ENCODE results near the gene SLC9A9.

SLC9A9 gene

GRCh38 chr3:143354342-143354741 is 493.9 kb downstream of the SLC9A9 start:
- DNase-seq (ENCODE audit: low read depth): no peak

GRCh38 chr3:143352850-143353550 is 495.3 kb downstream of the SLC9A9 start:
- no peak for DNase-seq (ENCODE audit: low read depth)

DNA sequence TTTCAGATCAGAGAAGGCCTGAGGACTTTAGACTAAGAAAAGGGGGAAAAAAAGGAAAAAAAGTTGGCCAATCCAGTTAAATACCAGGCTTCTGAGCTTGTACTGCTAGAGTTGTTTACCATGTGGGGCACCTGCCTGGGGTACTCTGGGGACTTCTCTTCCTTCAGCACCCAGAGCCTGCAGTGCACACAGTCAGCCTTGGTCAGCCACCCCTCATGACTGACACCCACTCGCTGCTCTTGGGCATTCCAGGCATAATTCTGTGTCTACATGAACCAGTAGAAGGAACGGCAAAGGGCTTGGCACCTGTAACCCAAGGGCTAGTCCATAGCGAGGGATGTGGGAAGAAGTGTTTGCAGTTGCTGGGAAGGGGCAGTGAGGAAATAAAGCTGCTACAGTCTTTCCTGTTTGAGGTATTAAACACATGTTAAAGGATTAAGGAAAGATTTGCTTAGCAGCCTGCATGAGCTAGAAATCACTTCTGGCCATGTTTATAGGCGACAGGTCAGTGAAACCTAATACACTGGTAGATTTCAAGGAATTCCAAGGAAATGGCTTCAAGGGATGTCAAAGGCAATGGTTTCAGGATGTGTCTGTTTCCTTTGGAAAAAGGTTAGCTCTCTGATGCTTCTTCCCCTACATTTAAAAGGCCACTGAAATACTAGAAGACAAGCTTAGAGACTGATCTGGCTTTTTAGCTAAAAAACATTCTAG is 496.2 kb downstream of the SLC9A9 start:
- DNase-seq (ENCODE audit: low read depth): no peak

- DNase-seq (ENCODE audit: low read depth): no peak
Observed at GRCh38 chr3:143351354-143351753, 496.9 kb downstream of the SLC9A9 start.

DNA sequence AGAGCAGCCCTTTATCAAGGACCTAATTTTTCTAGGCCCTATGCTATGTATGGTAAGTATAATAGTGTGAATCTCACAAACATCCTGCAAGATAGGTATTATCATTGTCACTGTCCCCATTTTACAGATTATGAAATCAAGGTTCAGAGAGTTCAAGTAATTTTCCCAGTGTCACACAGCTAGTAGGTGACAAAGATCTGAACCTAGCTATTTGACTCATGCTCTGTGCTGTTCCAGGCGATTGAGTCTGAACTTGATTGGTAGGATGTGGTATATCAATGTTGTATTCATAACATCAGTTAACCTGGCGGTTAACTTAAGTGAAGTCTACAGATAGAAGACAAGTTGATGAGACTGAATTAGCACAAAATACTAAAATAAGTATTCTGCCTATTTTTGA is 498.8 kb downstream of the SLC9A9 start:
- no peak for DNase-seq (ENCODE audit: low read depth)

- DNase-seq (ENCODE audit: low read depth): no peak
Observed at GRCh38 chr3:143348486-143349327, 499.6 kb downstream of the SLC9A9 start.

DNA sequence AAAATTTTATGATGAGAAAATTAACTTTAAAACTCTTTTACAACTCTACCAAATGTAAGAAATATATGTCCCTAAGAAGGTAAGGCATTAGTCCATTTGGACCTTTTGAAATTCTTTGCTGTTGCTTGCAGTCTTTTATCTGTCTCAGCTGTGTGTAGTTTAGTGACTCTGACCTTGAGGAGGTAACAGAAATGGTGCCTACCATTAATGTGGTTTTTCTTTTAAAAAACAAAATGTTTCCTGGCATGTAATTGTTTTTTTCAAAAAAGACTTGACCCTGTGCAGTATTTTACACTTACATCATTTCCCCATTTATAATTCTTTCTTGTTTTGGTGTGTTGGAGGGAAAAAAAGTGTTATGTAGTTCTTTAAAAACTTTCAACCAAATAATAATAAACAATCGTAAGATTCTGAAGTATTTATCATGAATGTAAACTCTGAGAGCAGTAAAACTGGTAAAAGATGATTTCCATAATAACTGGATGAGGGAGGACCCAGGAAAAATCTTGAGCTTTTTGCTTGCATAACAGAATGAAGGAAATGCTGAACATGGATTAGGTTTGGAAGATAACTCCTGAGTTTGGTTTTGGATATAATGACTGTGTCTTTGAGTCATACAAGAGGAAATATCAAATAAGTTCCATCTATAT is 503.6 kb downstream of the SLC9A9 start:
- no peak for DNase-seq (ENCODE audit: low read depth)

DNA sequence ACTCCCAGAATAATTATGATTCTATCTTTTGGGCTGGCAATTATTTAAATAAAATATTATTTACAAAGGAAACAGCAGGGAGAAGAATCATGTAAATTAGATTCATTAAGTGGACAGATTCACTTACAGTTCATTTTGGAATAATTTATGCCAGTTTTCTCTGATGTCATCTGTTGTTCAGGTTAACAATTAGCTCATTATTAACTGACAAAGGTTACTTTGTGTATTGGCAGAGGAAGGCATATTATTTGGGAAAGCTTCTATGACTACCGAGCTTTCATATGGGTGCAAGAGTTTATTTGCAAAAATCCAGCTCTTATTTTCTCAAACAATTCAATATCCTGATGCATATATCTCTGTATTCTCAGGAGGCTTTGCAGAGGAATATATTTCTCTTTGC is 504.3 kb downstream of the SLC9A9 start:
- DNase-seq (ENCODE audit: low read depth): no peak

GRCh38 chr3:143343031-143343430 is 505.2 kb downstream of the SLC9A9 start:
- DNase-seq (ENCODE audit: low read depth): no peak

GRCh38 chr3:143339451-143339850 is 508.8 kb downstream of the SLC9A9 start:
- DNase-seq (ENCODE audit: low read depth): no peak

DNA sequence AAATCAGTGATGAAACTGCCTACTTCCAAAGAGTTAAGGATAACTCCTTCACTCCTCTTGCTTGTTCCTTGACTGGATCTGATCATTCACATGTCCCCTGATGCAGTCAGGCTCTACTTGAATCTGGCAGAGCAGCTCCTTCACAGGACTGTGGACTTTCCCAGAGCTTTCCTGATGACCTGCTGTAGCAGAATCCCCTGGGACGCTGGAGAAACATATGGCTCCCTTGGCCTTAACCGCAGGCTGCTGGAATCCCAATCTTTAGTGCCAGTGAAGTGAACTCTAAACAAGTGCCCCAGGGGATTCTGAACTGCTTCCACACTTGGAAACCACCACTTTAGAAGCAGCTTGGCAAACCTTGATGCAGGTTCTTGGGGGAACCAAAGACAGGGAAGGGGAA is 510.9 kb downstream of the SLC9A9 start:
- DNase-seq (ENCODE audit: low read depth): no peak

DNA sequence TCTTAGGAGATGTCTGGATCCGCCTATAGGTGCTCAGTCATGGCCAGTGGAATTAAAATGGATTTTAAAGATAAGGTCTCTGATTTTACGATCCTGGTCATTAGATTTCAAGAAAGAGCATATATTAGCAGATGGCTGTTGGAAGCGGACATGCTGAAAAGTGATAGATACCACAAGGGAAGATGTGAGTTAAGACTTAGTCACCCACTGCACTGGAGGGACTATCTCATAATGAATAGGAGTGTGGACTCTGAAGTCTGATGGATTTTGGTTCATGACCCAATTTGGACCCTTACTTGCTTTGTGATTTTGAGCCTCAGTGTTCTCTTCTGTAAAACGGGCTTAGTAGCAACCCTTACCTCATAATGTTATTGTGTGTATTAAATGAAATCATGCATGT is 514.0 kb downstream of the SLC9A9 start:
- DNase-seq (ENCODE audit: low read depth): no peak

- no peak for DNase-seq (ENCODE audit: low read depth)
Observed at GRCh38 chr3:143333367-143333766, 514.9 kb downstream of the SLC9A9 start.

DNA sequence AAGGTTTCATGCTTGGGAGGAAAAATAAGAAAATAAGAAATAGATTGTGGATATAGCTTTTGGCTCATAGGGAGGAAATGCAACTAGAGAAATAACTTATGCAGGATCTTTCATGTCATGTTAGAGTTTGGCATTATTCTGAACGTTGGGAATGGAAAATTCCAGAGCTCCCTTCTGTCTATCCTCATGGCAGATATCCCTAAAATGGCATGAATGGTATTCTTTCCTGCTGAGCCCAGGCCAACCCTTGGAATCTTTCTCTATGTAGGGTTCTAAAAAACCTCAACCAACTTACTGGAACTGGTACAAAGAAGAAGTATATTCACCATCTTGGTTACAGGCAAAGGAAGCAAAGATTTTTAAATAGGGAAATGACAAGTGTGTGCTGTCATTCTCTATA is 516.2 kb downstream of the SLC9A9 start:
- DNase-seq (ENCODE audit: low read depth): no peak

DNA sequence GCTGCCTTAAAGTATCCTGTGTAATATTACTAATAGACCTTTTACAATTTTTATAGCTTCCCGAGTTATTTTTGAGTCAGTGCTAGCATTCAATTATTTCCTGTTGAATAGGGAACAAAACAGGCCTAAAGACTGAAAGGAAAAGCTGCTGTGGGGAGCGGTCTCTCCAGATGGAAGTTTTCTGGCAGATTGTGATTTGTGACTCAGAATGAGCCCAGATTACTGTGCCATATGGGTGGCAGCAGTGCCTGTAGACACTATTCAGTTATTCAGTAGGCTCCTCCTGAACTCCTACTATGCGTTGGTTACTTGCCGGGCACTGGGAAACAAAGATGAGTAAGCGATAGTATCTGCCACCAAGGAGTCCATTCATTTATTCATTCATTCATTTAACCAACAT is 516.9 kb downstream of the SLC9A9 start:
- DNase-seq (ENCODE audit: low read depth): no peak

DNA sequence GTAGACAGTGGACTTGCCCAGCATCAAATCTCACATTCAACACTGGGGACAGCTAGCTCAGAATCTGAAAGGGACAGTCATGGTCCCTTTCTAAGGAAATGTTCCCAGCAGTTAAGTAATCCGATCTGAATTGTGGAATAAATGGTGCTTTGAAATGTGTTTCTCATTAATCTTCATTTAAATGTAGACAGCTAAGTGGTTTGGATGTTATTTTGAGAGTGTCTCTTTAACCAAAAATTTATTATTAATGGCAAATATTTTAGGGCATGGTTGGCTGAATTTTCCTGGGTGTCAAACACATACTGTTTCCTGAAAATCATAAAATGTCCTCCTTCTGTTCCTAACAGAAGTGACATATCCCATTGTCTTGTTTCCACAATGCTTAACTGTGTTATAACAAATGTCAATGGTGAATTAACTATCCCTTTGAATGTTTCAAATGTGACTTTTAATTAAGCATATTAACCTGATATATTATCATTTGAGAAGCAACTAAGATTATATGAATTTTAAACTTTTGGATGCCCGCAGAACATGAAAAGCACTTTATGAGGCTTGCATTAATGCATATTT is 517.9 kb downstream of the SLC9A9 start:
- DNase-seq (ENCODE audit: low read depth): no peak

DNA sequence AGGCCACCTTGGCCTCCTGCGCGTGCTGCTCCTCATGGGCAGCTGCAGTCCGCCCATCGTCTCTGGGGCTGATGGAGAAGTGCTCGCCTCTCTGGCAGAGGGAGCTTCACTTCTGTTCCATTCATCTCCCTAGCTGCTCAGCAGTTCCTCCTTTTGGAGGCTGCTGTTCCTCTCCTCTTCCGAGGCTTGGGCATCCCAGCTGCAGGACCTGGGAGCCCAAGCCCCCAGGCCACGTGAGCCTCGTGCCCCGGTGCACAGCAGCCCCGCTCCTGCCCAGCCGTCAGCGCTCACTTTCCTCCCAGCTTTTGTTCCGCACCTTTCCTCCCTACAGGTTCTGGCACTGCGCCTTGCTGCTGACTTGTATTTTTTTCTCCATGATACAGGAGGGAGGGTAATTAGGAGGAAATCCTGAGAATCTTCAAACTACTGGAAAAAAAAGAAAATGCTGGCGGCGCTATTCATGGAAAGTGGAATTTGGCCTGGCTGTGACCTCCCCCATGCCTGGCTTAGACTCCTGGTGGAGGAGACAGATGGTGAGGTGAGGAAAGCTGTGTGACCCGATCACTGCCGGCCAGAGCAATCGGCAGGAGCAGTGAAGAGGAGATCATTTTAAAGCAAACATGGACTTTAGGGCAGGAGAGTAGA is 518.6 kb downstream of the SLC9A9 start:
- DNase-seq (ENCODE audit: low read depth): no peak

DNA sequence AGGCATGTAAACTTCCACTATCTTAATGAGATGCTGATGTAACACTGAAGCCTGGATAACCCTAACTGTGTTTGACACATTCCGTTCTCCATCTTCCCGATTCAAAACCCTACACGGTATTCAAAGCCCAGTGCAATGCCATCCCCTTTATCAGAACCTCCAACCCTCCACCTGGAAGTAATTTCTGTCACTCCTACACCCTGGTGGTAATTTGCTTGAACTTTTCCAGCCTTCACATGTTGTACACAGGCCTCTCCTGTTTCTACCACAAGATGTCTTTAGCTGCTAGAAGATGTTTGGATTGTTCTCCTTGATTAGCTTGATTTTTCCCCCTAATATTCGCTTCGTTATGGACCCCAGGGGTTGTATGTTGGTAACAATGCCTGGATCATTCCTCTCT is 519.8 kb downstream of the SLC9A9 start:
- DNase-seq (ENCODE audit: low read depth): no peak

GRCh38 chr3:143326983-143327778 is 521.1 kb downstream of the SLC9A9 start:
- DNase-seq (ENCODE audit: low read depth): no peak

GRCh38 chr3:143321058-143321769 is 527.1 kb downstream of the SLC9A9 start:
- no peak for DNase-seq (ENCODE audit: low read depth)

Data from stimulated activated CD8-positive, alpha-beta memory T cell treated with anti-CD3 and anti-CD28 coated beads, Interleukin-15, amount 100 ng/mL, for 24 hours (primary cell).